CD4-positive, alpha-beta T cell (primary cell): ENCODE results near the gene SMIM3. TPM values are rescaled to one million over a fixed set of nuclear protein-coding genes. Genes with fewer than 3 reads are reported as not detected.
"Not testable (repeated sequence)": the region's sequence is repeated elsewhere in the genome, so short reads cannot be mapped to it uniquely, and the experiment has no call there.

Experiments
- ATAC-seq: fragments of 200-7000 bp; cut with Tn5 transposase; one replicate; pipeline ENCODE4 v1.10.0; 2022; ENCODE audit warnings: mild to moderate bottlenecking; ENCODE audit not compliant: poor library complexity
- CTCF ChIA-PET: fragments of 350-600 bp; sonication (Branson Sonifier 250); formaldehyde crosslinking; loops from one replicate; lab custom pipeline; 2021; ENCODE audit warnings: antibody characterized with exemption, inconsistent platforms; lab: Charles Lee
- POLR2A ChIA-PET: fragments of 350-600 bp; sonication (Branson Sonifier 250); formaldehyde crosslinking; loops from one replicate; lab custom pipeline; 2021; ENCODE audit warnings: antibody characterized with exemption, inconsistent platforms; lab: Charles Lee
- DNase-seq, 14 experiments: peaks; one replicate each; pipeline ENCODE4 v3.0.0-alpha.2; 2013 to 2020; ENCODE audit warnings: mixed read lengths in 2 of 14
- H3K27ac ChIP-seq, 2 donors: one replicate each; pipeline versions ENCODE4 v1.5.1 to v1.7.0; 2013; ENCODE audit warnings: low read length in 2 of 2, low read depth in 1 of 2, mild to moderate bottlenecking in 1 of 2
- H3K27me3 ChIP-seq, 2 experiments: 1 replicate in 1 of 2; 2 replicates in 1 of 2; pipeline versions ENCODE4 v1.6.1 to v1.7.0; 2013; ENCODE audit warnings: low read length in 2 of 2, control low read depth in 1 of 2, mild to moderate bottlenecking in 1 of 2, moderate library complexity in 1 of 2; ENCODE audit not compliant: insufficient read depth in 2 of 2, control insufficient read depth in 1 of 2
- H3K36me3 ChIP-seq: one replicate; pipeline ENCODE4 v1.6.1; 2013; ENCODE audit warnings: low read length, control low read depth; ENCODE audit not compliant: insufficient read depth
- H3K4me1 ChIP-seq: one replicate; pipeline ENCODE4 v1.6.1; 2013; ENCODE audit warnings: low read length, control low read depth; ENCODE audit not compliant: insufficient read depth
- H3K4me3 ChIP-seq: one replicate; pipeline ENCODE4 v1.5.1; 2013; ENCODE audit warnings: mild to moderate bottlenecking, low read length, moderate library complexity
- H3K9me3 ChIP-seq, 2 experiments: 1 replicate in 1 of 2; 2 replicates in 1 of 2; pipeline versions ENCODE4 v1.6.1 to v1.7.0; 2013; ENCODE audit warnings: low read length in 2 of 2, mild to moderate bottlenecking in 2 of 2, control low read depth in 1 of 2, moderate library complexity in 1 of 2; ENCODE audit not compliant: control insufficient read depth in 1 of 2, insufficient read depth in 1 of 2
- H3K27ac Mint-ChIP-seq: one replicate; pipeline ENCODE4 v1.8.0; 2020; ENCODE audit warnings: mixed read lengths
- H3K27me3 Mint-ChIP-seq: one replicate; pipeline ENCODE4 v1.8.0; 2021; ENCODE audit warnings: mixed read lengths
- H3K36me3 Mint-ChIP-seq: one replicate; pipeline ENCODE4 v1.8.0; 2021; ENCODE audit warnings: low read depth, mixed read lengths
- H3K4me1 Mint-ChIP-seq: one replicate; pipeline ENCODE4 v1.8.0; 2021; ENCODE audit warnings: low read depth, mixed read lengths
- H3K4me3 Mint-ChIP-seq: one replicate; pipeline ENCODE4 v1.8.0; 2020; ENCODE audit warnings: mild to moderate bottlenecking, mixed read lengths
- H3K9me3 Mint-ChIP-seq: one replicate; pipeline ENCODE4 v1.8.0; 2020; ENCODE audit warnings: mixed read lengths
- CTCF ChIP-seq: fragments of 200-600 bp; IDR thresholded peaks from one replicate; pipeline ENCODE4 v1.8.0; 2022; ENCODE audit warnings: antibody characterized with exemption, mild to moderate bottlenecking
- intact Hi-C, 2 experiments: fragments of 100-400 bp; cut with DNase I in 1 of 2; cut with micrococcal nuclease in 1 of 2; formaldehyde crosslinking; loops; one replicate each; pipeline versions ENCODE4 v1.15.1 to v1.9.0; 2023 to 2025; cut with DNase I, micrococcal nuclease
- total RNA-seq, 174 experiments: library from RNA in 2 of 174; stranded (reverse) in 2 of 174; gene quantifications; one replicate each; pipeline ENCODE4 v1.2.3 and lab custom pipeline; 2021 to 2026

The SMIM3 gene
- total RNA-seq, 2 experiments from 2014 or later = 2.9 TPM

DNA sequence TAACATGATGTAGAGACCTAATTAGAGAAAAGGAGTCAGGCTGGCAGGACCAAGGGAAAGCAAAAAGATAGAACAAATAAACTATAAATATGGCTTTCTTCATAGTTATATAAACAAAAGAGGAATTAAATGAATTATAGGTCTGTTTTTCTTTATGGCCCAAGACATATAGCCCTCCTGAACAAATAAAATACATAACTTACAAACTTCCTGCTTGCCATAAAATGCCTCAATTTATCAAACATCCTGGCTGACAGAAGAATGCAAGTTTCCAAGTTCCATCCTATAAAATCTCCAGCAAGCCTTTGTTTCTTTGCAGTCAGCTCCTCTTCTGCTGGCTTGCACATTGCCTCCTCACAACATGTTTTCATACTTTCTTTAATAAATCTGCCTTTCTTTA, 36.5 kb downstream of the SMIM3 start:
- peaks cover 14% of the 10 kb centered on the region for H3K9me3 Mint-ChIP-seq

DNA sequence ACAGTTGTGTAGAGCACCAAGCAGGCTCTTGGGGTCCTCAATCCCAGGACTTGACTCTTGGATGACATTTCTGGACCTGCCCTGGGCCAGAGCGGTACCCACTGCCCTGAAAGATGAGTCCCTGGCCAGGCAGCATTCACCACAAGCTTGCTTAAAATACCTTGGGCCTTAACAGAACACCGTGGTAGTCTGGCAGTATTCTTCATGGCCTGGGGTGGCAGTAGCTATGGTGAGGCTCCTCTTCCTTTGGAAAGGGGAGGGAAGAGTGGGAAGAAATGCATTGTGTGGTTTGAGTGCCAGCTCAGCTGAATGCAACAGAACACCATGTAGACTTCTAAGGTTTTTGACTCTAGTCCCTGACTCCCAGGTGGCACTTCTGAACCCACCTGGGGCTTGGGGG, 38.4 kb downstream of the SMIM3 start:
- Histone ChIP-seq H3K36me3 (no peaks in the 10 kb centered on the region), H3K4me3 (no peak overlapping the region), H3K27me3 (no peaks in the 10 kb centered on the region), H3K4me1 (no peaks in the 10 kb centered on the region), H3K9me3 (peaks cover 8 to 12% of the 10 kb centered on the region in 2 experiments), H3K27ac (no peak overlapping the region)
- no peak for ATAC-seq
- H3K4me1 Mint-ChIP-seq = no peaks in the 10 kb centered on the region
- DNase-seq = no peak
- POLR2A ChIA-PET = no interaction called here
- CTCF ChIA-PET = no interaction called here
- no peaks in the 10 kb centered on the region for H3K36me3 Mint-ChIP-seq
- intact Hi-C loops = no loop called here
- H3K4me3 Mint-ChIP-seq = no peak overlapping the region
- TF ChIP-seq CTCF = no peak
- H3K9me3 Mint-ChIP-seq = peaks cover 16% of the 10 kb centered on the region
- H3K27ac Mint-ChIP-seq = no peak overlapping the region
- no peaks in the 10 kb centered on the region for H3K27me3 Mint-ChIP-seq

More for the DNA sequence above, 36.5 kb downstream of the SMIM3 start:
- H3K27me3 ChIP-seq = no peaks in the 10 kb centered on the region
- intact Hi-C loops = no loop called here
- Mint-ChIP-seq H3K36me3 (no peaks in the 10 kb centered on the region), H3K27ac (no peak overlapping the region), H3K27me3 (no peaks in the 10 kb centered on the region), H3K4me3 (no peak overlapping the region), H3K4me1 (no peaks in the 10 kb centered on the region)
- H3K4me1 ChIP-seq = no peaks in the 10 kb centered on the region
- ChIA-PET POLR2A (no interaction called here), CTCF (interaction anchor here (1.0 kb wide), 1 partner anchor 9 kb away, joined by 4 read pairs; no protein-coding TSS in a partner anchor)
- no peaks in the 10 kb centered on the region for H3K36me3 ChIP-seq
- no peak overlapping the region for H3K4me3 ChIP-seq
- no peak for TF ChIP-seq CTCF
- no peak for DNase-seq
- peaks cover 8 to 12% of the 10 kb centered on the region in 2 experiments for H3K9me3 ChIP-seq
- ATAC-seq = no peak
- H3K27ac ChIP-seq = no peak overlapping the region

DNA sequence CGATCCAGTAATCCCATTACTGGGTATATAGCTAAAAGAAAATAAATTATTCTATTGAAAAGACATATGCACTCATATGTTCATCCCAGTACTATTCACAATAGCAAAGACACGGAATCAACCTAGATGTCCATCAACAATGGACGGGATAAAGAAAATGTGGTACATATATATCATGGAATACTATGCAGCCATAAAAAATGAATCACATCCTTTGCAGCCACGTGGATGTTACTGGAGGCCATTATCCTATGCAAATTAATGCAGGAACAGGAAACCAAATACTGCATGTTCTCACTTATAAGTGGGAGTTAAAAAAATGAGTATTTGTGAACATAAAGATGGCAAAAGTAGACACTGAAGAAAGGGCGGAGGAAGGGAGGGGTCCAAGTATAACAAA, 51.2 kb downstream of the SMIM3 start:
- TF ChIP-seq CTCF = no peak
- POLR2A ChIA-PET = no interaction called here
- H3K4me1 ChIP-seq = no peaks in the 10 kb centered on the region

DNA sequence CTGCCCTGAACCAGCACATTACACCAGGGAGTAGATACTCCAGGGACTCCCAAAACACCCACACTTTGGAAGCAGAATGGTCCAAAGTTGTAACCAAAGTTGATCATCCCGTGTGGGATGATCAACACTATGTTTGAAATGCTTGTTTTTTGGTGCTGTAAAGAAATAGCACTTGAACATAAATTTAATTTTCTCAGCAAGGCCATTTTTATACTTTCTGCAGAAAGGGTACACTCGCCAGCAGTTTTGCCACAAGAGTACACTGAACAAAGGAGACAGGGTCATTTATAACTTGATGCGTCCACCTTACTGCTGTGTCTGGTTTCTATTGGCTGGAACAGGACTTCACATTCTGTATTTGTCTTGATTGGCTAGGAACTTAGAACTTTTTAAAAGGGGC, 53.3 kb downstream of the SMIM3 start:
- H3K4me1 ChIP-seq, intact Hi-C loops, H3K36me3 ChIP-seq, H3K27ac Mint-ChIP-seq, H3K4me3 ChIP-seq, CTCF ChIA-PET, H3K36me3 Mint-ChIP-seq, H3K27me3 ChIP-seq, DNase-seq, POLR2A ChIA-PET, H3K27ac ChIP-seq, H3K4me1 Mint-ChIP-seq, H3K4me3 Mint-ChIP-seq, ATAC-seq, H3K27me3 Mint-ChIP-seq: not testable (repeated sequence)
- peaks cover 4 to 22% of the 10 kb centered on the region in 2 experiments for H3K9me3 ChIP-seq
- H3K9me3 Mint-ChIP-seq = peaks cover 13% of the 10 kb centered on the region

More for the DNA sequence above, 51.2 kb downstream of the SMIM3 start:
- Mint-ChIP-seq H3K36me3 (no peaks in the 10 kb centered on the region), H3K9me3 (peaks cover 13% of the 10 kb centered on the region), H3K27ac (no peak overlapping the region), H3K4me1 (no peaks in the 10 kb centered on the region), H3K4me3 (no peak overlapping the region), H3K27me3 (peaks cover 3% of the 10 kb centered on the region)
- Histone ChIP-seq H3K4me3 (no peak overlapping the region), H3K27ac (no peak overlapping the region), H3K9me3 (peaks cover 4 to 22% of the 10 kb centered on the region in 2 experiments), H3K36me3 (no peaks in the 10 kb centered on the region), H3K27me3 (no peaks in the 10 kb centered on the region)
- DNase-seq = no peak
- CTCF ChIA-PET = no interaction called here
- ATAC-seq = no peak
- intact Hi-C loops = no loop called here
